ENCODE measurements around the gene PIGK.
"Not testable (repeated sequence)": the region's sequence is repeated elsewhere in the genome, so short reads cannot be mapped to it uniquely, and the experiment has no call there.

The PIGK gene

DNA sequence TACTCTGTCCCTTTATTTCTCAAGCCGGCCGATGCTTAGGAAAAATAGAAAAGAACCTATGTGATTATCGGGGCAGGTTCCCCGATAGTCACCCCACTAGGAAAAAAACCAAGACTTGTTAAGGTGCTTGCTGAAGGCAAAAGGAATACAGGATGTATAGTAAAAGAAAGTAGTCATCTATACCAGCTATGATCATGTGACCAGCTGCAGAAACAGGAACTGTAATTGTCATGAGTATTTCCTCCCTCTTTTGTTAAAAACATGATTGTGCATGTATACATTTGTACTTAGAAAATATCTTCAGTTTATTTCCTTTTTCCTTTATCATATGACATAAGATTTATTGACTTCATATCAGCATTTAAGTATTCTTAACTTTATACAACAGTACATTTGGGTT lies 30.5 kb downstream of the PIGK start:
- no peak for DNase-seq

- not testable (repeated sequence) for DNase-seq
These were observed 32.3 kb downstream of the PIGK start for GRCh38 chr1:77186907-77187306.

DNA sequence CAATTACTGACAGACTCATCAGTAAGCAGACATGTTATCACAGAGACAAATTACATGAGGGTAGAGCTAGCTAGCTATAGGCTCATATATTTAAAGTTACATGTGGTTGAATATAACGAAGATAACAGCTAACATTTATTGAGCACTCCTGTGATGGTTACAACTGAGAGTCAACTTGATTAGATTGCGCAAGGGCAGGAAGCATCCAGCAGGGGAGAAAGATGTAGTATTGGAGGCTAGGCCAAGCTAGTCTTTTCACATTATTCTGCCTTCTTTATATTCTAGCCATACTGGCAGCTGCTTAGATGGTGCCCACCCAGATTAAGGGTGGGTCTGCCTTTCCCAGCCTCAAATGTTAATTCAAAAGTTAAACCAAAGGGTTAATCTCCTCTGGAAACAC lies 37.1 kb downstream of the PIGK start:
- DNase-seq: no peak

DNA sequence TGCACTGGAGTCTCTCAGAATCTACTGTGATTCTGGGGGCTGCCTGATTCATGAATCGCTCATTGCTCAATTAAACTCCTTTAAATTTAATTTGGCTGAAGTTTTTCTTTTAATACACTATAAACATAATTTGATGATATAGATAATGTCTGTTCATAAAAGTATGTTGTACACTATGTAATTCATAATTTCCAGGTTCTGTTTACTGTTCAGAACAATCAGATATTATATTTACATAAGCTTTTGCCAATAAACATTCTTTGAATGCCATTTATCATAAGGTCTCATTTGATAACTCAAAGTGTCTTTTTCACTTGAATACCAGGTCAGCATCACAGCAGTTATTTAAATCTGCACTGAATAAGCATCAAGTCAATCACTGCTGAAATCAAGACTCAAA lies 39.6 kb downstream of the PIGK start:
- DNase-seq: no peak

DNA sequence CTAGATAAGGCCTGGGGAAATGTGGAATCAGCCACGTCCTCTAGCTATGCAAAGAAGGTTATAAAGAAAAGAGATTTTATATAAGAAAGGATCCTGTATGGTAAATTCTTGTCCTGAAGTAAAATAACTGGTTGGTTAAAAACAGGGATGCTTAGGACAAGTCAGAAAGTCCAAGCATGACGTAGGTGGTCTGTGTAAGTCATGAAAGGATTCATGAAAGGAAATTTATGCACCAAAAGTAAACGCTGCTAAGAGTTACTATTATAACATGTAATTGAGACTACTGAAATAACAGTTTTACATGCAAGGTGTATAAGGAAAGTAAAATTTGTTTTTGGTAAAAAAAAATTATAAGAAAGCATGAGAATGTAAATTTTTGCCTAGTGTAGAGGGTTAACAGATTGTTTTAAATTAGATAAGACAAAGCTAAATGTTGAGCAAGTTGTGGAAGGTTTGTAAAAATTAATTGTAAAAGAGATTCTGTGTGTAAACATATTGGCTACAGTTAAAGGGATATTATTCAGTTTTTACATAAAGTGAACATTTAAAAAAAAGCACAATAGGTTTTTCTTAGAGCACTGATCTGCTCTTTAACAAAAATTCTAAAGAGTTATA lies 43.9 kb downstream of the PIGK start:
- DNase-seq: no peak

GRCh38 chr1:77170687-77171086 lies 48.5 kb downstream of the PIGK start:
- DNase-seq: no peak

- no peak for DNase-seq
These were observed 50.9 kb downstream of the PIGK start for GRCh38 chr1:77168358-77168757.

DNA sequence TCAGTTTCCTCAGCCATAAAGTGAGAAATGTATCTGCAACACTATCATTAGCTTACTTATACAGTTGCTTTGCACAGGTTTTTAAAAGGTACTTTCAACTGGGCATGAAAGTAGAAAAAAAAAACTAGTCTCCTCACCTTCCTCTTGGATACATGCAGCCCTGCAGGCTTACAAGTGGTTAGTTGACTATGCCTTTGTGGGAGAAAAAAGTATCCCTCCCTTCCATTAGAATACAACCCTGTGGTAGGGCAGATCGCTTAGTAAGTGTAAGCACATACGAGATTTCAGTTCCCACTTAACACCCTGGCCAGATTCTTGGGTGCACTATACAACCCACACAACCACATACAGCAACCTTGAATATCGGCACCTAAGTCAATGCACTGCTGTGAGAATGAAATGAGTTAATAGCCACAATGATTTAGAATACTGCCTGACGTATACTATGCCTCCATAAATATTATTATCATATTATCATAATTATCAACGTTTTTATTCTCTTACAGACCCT lies 54.7 kb downstream of the PIGK start:
- no peak for DNase-seq

DNA sequence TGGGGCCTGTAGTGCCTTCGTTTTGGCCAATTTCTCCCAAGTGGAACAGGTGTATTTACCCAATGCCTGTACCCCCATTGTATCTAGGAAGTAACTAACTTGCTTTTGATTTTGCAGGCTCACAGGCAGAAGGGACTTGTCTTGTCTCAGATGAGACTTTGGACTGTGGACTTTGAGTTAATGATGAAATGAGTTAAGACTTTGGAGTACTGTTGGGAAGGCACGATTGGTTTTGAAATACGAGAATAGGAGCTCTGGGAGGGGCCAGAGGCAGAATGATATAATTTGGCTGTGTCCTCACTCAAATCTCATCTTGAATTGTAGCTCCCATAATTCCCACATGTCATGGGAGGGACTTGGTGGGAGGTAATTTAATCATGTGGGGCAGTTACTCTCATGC lies 59.5 kb downstream of the PIGK start:
- DNase-seq: not testable (repeated sequence)

GRCh38 chr1:77156214-77156613 lies 63.0 kb downstream of the PIGK start:
- DNase-seq: no peak

DNA sequence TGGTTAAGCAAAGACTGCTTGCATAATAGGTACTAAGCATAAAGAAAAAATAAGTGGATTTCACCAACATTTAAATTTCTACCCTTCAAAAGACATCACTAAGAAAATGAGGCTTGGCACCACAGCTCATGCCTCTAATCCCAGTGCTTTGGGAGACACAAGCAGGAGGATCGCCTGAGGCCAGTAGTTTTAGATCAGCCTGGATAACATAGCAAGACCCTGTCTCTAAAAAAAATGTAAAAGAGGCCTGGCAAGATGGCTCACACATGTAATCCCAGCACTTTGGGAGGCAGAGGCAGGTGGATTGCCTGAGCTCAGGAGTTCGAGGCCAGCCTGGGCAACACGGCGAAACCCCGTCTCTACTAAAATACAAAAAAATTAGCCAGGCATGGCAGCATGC lies 73.0 kb downstream of the PIGK start:
- no peak for DNase-seq

DNA sequence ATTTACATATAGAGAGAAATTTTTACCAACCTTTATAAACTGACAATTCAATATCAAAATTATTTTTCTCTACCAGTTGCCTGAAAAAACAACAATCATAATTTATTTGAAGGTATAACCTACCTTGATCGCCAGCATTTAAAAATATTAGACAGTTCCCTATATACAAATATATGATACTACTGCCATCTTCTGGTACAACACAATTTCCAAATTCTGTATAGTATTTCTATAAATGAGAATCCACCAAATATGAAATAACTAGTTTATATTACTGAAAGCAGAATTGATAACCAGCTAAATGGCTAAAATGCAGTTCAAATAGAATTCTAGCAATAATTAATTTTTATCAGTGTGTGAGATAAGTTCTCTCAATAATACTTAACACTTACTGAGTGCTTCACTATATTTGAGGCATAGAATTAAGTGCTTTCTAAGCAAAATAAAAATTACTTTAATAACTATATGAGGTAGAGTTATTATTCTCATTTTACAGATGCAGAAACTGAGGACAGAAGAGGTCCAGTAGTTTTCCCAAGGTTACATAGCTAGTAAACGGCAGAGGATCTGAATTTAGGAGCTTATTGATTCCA lies 75.6 kb downstream of the PIGK start:
- DNase-seq: peak in 1 of 2 donors; percentile 3

DNA sequence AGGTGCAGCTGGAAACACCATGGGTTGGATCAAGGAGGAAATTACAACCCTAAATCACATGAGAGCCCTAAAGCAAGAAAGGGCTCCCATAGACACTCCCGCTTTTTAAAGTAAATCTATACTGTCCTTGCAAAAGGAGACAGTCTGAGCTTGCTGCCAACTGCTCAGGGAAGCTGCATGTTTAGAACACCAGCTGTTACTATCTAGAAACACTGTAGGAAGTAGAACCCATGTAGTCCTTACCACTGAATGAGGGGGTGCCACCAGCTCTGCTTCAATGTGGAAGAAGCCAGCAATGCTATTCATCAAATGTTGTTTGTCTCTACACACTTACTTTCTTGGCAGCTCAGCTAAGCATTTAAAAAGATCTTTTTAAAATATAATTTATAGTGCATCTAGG lies 79.8 kb downstream of the PIGK start:
- no peak for DNase-seq

DNA sequence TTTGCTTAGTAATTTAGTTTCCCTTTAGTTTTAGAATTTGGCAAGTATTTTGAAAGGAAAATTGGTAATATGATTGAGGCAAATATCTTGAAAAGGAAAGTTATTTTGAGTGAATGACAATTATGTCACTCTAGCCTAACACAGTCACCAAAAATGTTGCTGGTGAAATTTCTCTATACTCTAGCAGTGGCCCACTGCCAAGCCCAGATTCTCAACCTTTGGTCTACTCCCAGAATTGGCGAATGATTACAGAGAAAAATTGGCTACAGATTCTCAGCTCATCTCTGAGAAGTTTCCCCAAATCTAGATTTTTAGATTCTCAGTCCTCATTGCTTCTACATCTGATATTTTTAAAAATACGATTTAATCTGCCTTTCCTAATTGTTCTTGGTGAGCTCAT lies 84.9 kb downstream of the PIGK start:
- no peak for DNase-seq

DNA sequence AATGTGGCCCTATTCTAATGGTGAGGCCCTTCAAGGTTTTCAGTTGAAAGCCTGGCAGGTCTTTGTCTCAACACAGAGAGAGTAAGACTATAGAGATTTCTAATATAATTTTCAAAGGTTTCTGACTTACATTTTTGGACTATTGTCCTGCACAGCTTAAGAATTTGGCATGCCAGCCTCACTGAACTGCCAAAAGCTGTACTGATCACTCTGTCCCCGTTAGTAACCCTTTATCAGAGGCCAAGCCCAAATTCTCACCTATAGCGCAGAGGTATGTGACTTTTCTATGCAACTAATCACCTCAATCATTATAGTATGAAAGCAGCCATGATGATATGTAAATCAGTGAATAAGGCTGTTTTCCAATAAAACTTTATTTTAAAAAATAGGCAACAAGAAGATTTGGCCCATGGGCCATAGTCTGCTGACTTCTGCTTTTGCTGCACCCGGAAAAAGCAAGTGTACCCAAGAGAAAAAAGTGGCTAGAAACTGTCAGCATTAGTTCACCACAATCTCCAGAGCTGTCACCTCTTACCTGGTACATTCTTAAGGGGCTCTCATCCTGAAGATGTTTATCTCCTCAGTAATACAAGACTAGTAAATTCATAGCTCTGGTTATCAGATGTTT lies 85.4 kb downstream of the PIGK start:
- DNase-seq: no peak

DNA sequence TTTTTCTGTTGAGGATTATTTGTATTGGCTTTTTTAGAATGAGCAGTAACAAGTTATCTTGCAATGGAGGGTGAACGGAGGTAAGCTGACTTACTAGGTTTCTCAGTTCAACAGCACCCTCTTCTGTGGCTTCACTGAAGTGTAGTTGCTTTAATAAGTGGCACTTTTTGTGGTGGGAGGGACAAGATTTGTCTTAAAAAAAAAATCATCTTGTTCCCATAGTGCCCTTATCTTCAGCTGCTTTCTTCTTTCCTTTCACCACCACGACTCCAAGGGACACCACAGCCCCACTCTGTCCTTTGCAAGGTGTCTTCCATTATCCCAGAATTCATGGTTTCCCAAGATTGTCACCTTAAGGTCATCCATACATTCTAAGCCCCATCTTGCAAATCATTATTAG lies 92.9 kb downstream of the PIGK start:
- DNase-seq: peak in 1 of 2 donors; percentile 35

DNA sequence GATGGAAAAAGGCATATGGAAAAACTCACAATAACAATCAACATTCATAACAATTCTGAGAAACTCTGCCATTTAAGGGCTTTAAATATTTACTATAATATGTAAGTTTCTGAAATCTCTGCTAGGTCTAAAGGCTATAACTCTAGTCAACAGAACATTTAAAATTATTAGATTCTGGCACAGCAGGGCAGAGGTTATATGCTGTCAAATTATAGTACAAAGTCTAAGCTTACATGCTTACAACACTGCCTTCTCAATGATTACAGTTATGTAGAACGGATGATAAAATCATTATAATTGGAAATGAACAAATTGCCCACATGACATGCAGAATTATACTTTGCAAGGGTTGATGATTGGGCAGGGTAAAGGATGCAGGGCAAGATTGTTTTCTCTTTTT lies 97.7 kb downstream of the PIGK start:
- no peak for DNase-seq

- no peak for DNase-seq
These were observed 98.3 kb downstream of the PIGK start for GRCh38 chr1:77120950-77121349.

DNA sequence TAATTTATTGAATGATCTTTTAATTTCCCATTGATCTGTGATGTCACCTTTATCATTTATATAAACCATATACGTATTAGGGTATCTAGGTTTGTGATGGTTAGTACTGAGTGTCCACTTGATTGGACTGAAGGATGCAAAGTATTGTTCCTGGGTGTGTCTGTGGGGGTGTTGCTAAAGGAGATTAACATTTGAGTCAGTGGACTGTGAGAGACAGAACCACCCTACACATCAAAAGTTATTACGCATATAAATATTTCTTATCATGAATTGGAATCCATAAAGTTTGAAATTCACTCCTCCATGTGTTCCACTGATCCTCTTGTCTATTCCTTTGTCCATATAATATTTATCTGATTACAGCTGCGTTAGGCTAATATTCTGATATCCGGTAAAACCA lies 100.5 kb downstream of the PIGK start:
- DNase-seq: no peak

- DNase-seq: no peak
These were observed 114.6 kb downstream of the PIGK start for GRCh38 chr1:77104672-77105071.

GRCh38 chr1:77103486-77103885 lies 115.7 kb downstream of the PIGK start:
- no peak for DNase-seq

DNA sequence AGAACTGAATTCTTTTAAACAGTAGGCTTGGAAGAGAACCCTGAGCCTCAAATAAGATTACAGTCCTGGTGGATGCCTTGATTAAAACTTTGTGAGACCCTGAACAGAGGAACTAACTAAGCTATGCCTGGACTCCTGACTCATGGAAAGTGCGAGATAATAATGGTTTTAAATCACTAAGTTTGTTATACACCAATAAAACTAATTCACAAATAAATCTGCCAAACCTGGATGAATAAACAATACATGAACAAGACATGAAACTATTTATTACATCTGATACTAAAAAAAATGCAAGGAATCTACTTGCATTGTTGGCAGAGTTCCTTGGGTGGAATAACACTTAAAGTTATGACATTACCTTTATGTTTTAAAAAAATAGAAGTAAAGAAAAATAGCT lies 118.4 kb downstream of the PIGK start:
- no peak for DNase-seq

DNA sequence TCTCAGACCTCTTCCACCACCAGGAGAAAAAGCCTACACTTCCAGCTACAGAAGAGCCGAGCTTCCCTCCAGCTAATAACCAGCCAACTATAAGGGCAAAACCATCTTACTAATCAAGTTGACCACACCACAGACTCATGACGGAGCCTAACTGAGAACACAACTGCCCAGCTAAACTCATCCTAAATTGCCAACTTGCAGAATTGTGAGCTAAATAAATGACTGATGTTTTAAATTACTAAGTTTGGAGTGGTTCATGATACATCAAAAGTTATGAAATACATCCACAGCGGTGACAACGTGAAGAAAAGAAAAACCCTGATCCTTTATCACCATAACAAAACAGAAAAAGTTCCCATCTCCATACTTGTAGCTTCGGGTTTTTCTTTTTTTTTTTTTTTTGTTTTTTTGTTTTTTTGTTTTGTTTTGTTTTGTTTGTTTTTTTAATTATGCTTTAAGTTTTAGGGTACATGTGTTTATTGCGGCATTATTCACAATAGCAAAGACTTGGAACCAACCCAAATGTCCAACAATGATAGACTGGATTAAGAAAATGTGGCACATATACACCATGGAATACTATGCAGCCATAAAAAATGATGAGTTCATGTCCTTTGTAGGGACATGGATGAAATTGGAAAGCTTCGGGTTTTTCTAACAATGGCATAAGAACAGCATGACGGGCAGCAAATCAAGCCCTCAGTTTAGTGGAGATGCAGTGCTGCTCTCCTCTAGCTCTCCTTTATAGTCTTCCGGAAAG lies 122.6 kb downstream of the PIGK start:
- DNase-seq: no peak

DNA sequence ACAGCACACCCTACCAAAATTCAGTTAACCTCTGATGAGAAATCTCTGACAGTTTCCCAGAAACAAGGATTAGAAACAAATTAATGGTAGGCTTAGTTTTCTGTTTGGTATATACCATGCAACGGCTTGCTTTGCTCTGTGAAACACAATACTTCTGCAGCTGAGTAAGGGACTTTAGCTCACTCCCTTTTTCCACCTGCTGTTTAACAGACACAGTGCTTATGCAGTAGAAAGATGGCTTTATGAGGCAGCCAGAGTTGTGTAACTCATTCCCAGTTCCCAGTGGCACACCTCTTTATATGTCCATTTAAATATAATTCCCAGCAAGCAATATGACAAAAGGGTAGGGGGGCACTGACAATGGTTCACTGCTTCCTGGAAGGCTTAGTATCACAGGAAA lies 124.0 kb downstream of the PIGK start:
- no peak for DNase-seq

All from CD4-positive, alpha-beta T cell treated with Interleukin-1 beta for 1 hour (primary cell).